Suprapubic skin (tissue), 4 donors: ENCODE results near the gene DEFB128.

Source experiments
- EP300 ChIP-seq: sonication (generic); formaldehyde crosslinking; IDR thresholded peaks from one replicate; pipeline ENCODE4 v1.6.1; 2017; ENCODE audit warnings: antibody characterized with exemption
- POLR2A ChIP-seq, 2 donors: fragments of 450-650 bp; IDR thresholded peaks; one replicate each; pipeline ENCODE4 v1.6.1; 2017; ENCODE audit warnings: antibody characterized with exemption in 2 of 2, mild to moderate bottlenecking in 2 of 2, moderate library complexity in 2 of 2
- POLR2AphosphoS5 ChIP-seq, 3 donors: sonication (generic); formaldehyde crosslinking; IDR thresholded peaks; one replicate each; pipeline ENCODE4 v1.6.1; 2017; ENCODE audit warnings: antibody characterized with exemption in 3 of 3
- TF ChIP-seq, protein P1 (sequence below), 2 donors: fragments of 200-600 bp in 1 of 2; fragments of 450-650 bp in 1 of 2; sonication (generic) in 1 of 2; IDR thresholded peaks; one replicate each; pipeline ENCODE4 v1.5.1; 2016 to 2019; ENCODE audit warnings: antibody characterized with exemption in 2 of 2, mild to moderate bottlenecking in 1 of 2, moderate library complexity in 1 of 2

- TF ChIP-seq POLR2A (IDR thresholded peaks at IDR 0.05) (no peak), EP300 (no peak), POLR2AphosphoS5 (IDR thresholded peaks at IDR 0.05) (no peak)
- TF ChIP-seq, protein P1, sequence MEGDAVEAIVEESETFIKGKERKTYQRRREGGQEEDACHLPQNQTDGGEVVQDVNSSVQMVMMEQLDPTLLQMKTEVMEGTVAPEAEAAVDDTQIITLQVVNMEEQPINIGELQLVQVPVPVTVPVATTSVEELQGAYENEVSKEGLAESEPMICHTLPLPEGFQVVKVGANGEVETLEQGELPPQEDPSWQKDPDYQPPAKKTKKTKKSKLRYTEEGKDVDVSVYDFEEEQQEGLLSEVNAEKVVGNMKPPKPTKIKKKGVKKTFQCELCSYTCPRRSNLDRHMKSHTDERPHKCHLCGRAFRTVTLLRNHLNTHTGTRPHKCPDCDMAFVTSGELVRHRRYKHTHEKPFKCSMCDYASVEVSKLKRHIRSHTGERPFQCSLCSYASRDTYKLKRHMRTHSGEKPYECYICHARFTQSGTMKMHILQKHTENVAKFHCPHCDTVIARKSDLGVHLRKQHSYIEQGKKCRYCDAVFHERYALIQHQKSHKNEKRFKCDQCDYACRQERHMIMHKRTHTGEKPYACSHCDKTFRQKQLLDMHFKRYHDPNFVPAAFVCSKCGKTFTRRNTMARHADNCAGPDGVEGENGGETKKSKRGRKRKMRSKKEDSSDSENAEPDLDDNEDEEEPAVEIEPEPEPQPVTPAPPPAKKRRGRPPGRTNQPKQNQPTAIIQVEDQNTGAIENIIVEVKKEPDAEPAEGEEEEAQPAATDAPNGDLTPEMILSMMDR (IDR thresholded peaks at IDR 0.05) = no peak
Observed at GRCh38 chr20:164618-165017, 24.9 kb downstream of the DEFB128 start.
